GM18867 (cell line): ENCODE data around the gene CHGA.

ENCODE experiments used
- ATAC-seq: cut with Tn5 transposase; IDR thresholded peaks from one replicate; pipeline ENCODE4 v1.9.1; 2021; ENCODE audit warnings: mild to moderate bottlenecking, moderate library complexity; ENCODE audit not compliant: unreplicated experiment

The CHGA gene

GRCh38 chr14:92942976-92943710 lies 20.2 kb downstream of the CHGA start:
- no peak for ATAC-seq

GRCh38 chr14:92943855-92944570 lies 21.1 kb downstream of the CHGA start:
- no peak for ATAC-seq

GRCh38 chr14:92944976-92945375 lies 22.0 kb downstream of the CHGA start:
- ATAC-seq, result no peak

DNA sequence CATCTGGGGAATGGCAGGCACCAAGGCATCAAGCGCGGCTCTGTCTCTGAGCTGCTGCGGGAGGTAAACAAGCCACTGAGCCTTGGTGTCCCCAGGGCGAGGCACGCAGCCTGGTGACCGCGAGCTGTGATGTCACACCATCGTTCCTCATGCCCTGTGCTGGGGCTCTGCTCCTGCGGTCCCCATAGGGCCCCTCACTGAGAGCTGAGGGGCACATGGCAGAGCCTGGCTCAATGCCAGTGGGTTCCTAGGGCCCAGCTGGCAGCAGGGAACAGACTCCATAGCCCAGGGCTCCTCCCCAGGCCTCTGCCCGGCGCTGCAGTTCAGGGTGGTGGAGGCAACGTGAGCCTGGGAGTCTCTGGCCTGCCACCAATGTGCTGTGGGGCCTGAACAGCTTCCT lies 22.6 kb downstream of the CHGA start:
- ATAC-seq, result no peak

- ATAC-seq, result no peak
Measured at GRCh38 chr14:92945959-92946846, 23.3 kb downstream of the CHGA start.

DNA sequence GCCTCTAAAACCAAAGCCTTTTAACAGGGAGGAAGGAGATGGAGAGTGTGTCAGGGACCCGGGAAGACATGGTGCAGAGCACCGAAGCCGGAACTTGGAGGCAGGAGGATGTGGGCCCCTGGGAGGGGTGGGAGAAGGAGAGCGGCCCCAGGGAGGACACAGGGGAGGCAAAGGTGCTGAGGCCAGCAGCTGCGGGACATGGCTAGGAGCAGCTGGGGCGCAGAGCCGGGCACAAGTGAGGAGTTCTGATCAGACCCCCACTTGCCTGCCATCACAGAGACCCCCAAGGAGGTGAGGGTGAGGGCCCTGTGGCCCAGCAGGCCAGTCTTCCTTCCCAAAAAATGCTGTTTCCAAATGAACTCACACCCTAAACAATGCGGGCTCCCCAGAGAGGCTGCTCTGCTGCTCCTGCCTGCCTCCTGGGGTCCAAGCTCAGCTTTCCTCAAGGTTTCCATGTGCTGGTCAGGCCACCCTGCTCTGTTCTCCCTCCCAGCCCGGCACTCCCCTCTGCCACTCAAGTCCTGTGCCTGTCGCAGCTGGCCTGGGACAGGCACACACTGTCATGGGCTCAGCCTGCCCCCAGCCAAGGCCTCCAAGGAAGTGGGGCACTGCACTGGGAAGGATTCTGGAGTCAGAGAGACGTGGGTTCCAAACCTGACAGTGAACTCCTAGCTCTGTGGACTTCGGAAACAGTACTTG lies 24.0 kb downstream of the CHGA start:
- no peak for ATAC-seq

GRCh38 chr14:92948647-92949046 lies 25.7 kb downstream of the CHGA start:
- ATAC-seq, result no peak

DNA sequence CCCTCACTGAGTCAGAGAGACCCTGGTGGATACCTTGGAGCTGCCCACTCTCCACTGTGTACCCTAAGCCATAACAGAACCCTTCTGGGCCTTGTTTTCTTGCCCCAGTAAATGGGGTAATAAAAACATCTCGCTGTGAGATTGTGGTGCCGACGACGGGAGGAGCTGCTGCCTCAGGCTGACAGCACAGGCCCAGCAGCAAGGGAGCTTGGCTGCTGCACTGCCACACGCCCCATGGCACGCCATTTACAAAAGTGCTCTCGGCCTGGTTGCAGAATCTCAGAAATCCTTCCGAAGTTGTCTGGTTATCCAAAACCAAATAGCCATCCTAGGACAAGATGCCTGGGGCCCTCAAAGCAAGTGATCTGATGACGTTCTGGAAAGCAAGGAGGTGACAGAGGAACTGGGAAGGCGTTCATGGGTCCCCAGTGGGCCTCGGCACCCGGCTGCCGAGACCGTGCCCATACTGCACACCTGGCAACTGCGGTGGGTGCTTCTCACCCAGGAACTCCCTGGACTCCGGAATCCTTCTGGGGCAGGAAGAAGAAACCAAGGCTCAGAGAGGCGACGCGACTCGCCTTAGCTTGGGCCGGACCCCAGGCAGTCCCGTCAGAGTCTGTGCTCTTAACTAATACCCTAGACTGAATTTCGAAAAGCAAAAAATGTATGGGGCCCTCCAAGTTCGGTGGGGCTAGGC lies 26.7 kb downstream of the CHGA start:
- ATAC-seq, result no peak

DNA sequence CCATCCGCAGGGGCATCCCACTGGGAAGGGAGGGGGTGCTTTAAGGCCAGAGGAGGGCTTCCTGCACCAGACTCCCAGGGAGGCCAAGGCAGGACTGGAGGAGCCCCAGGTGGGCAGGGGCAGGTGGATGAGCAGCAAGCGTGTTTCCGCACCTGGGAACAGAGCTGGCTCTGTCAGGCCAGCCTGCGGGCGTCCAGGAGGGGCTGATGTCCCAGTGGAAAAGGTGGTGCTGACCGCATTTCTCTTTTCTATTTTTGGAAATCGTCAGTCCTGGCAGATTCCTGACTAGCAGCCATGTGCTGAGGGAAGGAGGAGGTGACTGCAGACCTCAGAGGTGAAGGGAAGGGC lies 27.2 kb downstream of the CHGA start:
- no peak for ATAC-seq

DNA sequence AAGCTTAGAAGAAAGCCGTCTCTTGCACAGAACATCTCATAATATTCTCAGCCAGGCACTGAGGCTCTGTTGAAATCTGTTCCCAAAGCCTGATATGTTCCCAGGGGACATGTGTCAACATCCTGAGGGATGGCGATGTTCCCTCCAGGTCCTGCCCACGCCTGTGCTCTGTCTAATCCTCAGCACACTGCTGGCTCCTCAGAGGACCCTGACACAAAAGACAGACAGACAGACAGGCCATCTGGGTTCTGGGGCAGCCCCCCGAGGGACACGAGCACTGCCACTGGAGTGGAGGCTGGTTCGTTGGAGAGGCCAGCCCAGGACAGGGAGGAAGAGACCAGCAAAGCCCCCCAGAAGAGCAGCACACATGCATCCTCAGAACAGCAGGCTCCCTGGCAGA lies 27.8 kb downstream of the CHGA start:
- no peak for ATAC-seq

GRCh38 chr14:92951261-92951660 lies 28.3 kb downstream of the CHGA start:
- no peak for ATAC-seq

DNA sequence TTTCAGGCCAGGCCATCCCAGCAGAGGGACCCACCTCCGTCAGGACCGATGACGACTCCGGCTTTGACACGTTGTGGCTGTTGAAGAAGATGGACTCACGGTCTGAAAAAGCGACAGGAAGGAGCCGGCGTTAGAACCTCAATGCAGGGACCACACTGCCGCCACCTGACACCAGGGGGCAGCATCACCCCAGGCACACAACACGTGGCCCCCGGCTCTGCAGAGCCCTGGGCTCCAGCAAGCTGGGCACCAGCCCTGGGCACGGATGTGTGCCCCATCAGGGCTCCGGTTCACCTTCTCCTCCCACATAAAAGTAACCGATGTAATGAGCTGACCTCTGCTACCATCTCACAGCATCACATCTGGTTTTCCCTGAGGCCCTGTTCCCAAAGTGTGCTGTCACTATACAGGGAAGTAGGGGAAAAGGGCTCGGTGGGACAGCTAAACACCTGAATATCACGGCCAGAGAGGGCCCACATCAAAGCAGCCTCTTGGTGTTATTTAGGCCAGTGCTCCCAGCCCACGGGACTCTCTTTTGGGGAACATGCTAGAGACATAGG lies 29.0 kb downstream of the CHGA start:
- ATAC-seq, result peak; percentile 84

GRCh38 chr14:92952481-92953298 lies 29.7 kb downstream of the CHGA start:
- ATAC-seq, result no peak

DNA sequence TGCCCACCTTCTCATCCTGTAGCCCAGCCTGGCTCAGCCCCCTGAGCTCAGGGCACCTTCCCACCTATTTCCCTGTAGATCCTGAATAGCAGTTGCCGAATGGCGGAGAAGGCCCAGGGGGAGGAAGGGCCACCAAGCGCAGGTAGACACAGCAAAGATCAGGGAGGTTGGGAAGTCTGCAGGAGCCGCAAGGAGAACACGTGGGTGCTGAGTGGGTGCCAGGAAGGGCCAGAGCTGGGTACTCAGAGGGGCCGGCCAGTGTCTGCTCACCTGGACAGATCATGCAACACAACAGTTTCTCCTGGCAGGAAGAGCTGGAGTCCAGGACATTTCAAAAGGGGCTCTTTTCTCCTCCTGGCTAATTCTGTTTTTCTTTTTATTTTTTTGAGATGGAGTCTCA lies 30.6 kb downstream of the CHGA start:
- ATAC-seq, result no peak

GRCh38 chr14:92954933-92955332 lies 32.0 kb downstream of the CHGA start:
- ATAC-seq, result no peak

DNA sequence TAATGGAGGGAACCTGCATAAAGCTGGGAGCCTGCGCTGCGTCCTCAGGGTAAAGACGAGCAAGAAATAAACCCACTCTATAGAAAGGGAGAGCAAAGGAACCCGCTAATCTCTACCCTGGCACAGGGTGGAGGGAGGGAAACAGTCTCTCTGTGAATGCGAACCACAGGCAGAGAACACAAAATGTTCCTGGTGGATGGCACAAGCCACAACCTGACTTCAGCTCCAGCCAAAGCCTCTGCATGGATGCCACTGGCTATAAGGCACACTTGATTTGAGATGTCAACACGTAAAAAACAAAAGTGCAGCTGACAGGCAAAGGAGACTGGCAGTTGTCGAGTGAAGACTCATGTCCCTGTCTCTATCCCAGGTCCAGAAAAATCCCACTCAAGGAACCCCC lies 32.4 kb downstream of the CHGA start:
- ATAC-seq, result no peak

GRCh38 chr14:92956961-92957360 lies 34.0 kb downstream of the CHGA start:
- ATAC-seq, result no peak

- no peak for ATAC-seq
Measured at GRCh38 chr14:92958373-92959188, 35.6 kb downstream of the CHGA start.

DNA sequence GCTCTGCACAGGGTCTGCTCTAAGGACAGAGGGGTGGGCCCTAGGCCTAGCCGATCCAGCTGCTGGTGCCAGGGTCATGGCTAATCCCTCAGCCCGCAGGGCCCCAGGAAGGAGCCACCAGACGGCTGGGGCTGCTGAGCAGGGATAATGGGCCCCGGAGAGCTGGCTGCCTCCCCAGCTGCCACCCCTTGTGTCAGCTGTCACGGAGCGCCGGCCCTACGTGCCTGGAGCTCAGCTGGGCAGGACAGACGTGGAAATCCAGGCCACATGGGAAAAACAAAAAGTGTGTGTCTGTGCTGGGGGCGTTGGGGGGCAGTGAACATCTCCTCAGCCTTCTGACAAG lies 36.2 kb downstream of the CHGA start:
- ATAC-seq, result no peak
